Nephron progenitor cell (in vitro differentiated cells): ENCODE data around the gene STXBP5.

Source experiments
- DNase-seq: peaks from one replicate; pipeline ENCODE4 v3.0.0; 2021
- H3K27ac Mint-ChIP-seq: 2 replicates; pipeline ENCODE4 v1.8.0; 2021; ENCODE audit warnings: mild to moderate bottlenecking, moderate library complexity, mixed read lengths
- H3K27me3 Mint-ChIP-seq: 2 replicates; pipeline ENCODE4 v1.8.0; 2021; ENCODE audit warnings: mild to moderate bottlenecking, low read depth, mixed read lengths; ENCODE audit not compliant: poor library complexity
- H3K36me3 Mint-ChIP-seq: 2 replicates; pipeline ENCODE4 v1.8.0; 2021; ENCODE audit warnings: low read depth, mixed read lengths
- H3K4me1 Mint-ChIP-seq: 2 replicates; pipeline ENCODE4 v1.8.0; 2021; ENCODE audit warnings: mixed read lengths
- H3K4me3 Mint-ChIP-seq: 2 replicates; pipeline ENCODE4 v1.8.0; 2021; ENCODE audit warnings: mild to moderate bottlenecking, moderate library complexity, mixed read lengths
- H3K9me3 Mint-ChIP-seq: 2 replicates; pipeline ENCODE4 v1.8.0; 2021; ENCODE audit warnings: mild to moderate bottlenecking, moderate library complexity, mixed read lengths
- CTCF ChIP-seq: fragments of 200-600 bp; sonication (generic); IDR thresholded peaks from 2 replicates; pipeline ENCODE4 v1.5.0; 2021; ENCODE audit warnings: antibody characterized with exemption

STXBP5 gene

GRCh38 chr6:147384029-147384428, 179.8 kb downstream of the STXBP5 start:
- peaks cover 13% of the 10 kb centered on the region for H3K9me3 Mint-ChIP-seq
- H3K27me3 Mint-ChIP-seq, result no peaks in the 10 kb centered on the region
- peaks cover 45% of the 10 kb centered on the region for H3K36me3 Mint-ChIP-seq

DNA sequence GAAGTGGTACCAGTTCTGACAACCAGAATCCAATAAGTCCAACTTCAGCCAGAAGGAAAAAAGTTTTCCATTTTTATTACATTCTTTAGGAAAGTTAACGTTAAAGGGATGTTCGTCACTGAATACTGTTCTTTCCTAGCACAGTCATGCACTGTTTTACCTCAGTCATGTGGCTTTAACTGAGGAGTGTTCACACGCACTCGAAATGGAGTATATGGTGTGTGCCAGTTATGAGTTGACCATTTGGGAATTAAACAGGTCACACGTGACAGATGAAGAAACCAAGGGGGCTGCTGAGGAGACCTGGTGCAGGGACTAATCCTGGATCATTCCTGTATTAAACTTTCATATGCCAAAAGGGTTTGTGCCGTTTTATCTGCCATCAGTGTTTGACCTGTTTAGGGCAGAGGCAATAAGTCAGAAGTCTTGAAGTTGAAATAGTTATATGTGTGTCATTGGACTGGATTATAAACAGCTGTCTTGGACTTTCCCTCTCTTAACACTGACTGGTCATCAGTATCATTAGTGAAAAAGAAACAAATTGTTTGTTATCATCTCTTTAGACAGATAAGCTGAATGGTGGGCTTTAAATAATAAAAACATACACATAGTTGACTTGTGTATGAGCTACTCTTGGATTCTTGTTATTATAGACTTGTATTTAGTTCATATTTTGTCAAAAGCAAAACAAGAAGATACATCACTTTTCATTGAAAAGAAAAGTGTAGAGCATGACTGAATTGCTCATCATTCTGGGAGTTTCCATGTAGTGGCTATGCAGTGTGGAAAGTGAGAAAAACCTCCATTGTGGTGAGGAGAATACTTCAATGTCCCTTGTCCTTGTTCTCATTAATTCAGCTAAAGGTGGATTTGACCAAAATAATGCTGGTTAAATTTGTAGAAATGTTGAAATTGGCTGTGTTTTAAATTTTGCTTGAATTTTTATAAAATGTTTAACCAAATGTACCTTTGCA, 180.8 kb downstream of the STXBP5 start:
- Mint-ChIP-seq H3K27ac (no peak overlapping the region), H3K36me3 (peaks cover 35% of the 10 kb centered on the region), H3K9me3 (peaks cover 11% of the 10 kb centered on the region), H3K27me3 (no peaks in the 10 kb centered on the region), H3K4me1 (no peaks in the 10 kb centered on the region), H3K4me3 (no peak overlapping the region)
- TF ChIP-seq CTCF, result no peak
- DNase-seq, result no peak

More at GRCh38 chr6:147384029-147384428, 179.8 kb downstream of the STXBP5 start:
- H3K4me3 Mint-ChIP-seq, result no peak overlapping the region
- no peak for DNase-seq
- TF ChIP-seq CTCF, result no peak
- no peaks in the 10 kb centered on the region for H3K4me1 Mint-ChIP-seq
- H3K27ac Mint-ChIP-seq, result no peak overlapping the region

- no peaks in the 10 kb centered on the region for H3K27me3 Mint-ChIP-seq
- TF ChIP-seq CTCF, result no peak
- no peak overlapping the region for H3K4me3 Mint-ChIP-seq
- H3K27ac Mint-ChIP-seq, result no peak overlapping the region
- H3K9me3 Mint-ChIP-seq, result no peaks in the 10 kb centered on the region
- H3K4me1 Mint-ChIP-seq, result peaks cover 6% of the 10 kb centered on the region
- H3K36me3 Mint-ChIP-seq, result no peaks in the 10 kb centered on the region
- DNase-seq, result no peak
These were observed 185.2 kb downstream of the STXBP5 start for GRCh38 chr6:147389463-147389862.

DNA sequence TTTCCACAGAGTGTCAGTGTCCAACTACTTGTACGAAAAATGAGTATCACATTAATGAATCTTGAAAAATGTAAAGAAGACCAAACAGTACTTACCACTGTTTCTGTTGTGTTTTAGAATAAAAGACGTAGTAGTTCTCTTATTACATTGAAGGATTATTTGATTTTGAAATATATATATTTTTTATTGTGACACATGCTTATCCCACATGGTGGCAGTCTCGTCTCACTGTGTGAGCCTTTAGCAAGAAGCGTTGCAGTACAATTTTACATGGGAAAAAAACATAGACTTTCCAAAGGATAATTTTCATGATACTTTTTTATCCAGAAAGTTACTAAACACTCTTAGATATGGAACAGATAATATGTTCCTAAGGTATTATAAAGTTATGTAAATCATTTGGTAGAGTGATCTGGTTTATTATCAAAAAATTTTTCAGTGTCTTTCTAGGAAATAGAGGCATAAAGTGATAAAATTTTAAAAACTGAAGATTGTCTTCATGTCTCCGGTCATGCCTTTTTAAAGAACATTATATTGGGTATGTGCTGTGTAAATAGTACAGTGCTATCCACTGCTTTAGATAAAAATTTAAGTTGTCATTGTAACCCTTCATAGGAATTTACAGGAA, 186.8 kb downstream of the STXBP5 start:
- Mint-ChIP-seq H3K4me1 (peaks cover 6% of the 10 kb centered on the region), H3K27ac (no peak overlapping the region), H3K27me3 (no peaks in the 10 kb centered on the region), H3K4me3 (no peak overlapping the region), H3K9me3 (no peaks in the 10 kb centered on the region), H3K36me3 (no peaks in the 10 kb centered on the region)
- TF ChIP-seq CTCF, result peak; percentile 56
- DNase-seq, result peak; percentile 18

DNA sequence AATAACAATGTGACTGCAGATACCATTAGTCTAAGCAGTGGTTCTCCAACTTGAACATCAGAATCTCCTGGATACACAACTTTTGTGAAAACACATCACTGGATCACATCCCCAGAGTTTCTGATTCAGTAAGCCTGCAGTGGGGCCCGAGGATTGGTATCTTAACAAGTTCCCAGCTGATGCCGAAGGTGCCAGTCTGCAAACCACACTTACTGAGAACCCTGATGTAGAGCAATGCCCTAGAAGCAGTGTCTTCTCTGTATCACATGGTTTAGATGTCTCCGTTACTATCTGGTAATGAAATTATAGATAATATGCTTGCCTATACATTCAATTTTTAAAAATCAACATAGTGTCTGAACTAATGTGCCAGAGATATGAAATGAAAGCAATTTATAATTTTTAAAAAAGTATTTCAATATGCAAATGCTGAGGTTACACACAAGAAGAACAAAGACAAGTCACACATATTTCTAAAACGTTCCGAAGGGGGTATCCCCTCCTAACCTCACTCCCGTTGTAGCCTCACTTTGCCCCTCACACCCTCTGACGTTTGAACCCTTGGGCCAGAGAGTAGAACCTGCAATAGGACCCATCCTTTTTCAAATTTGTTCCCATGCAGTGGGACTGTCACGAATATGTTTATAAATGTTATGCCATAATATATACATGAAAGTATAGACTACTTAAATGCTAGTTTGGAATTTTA, 188.9 kb downstream of the STXBP5 start:
- no peaks in the 10 kb centered on the region for H3K9me3 Mint-ChIP-seq
- no peak overlapping the region for H3K27ac Mint-ChIP-seq
- H3K36me3 Mint-ChIP-seq, result no peaks in the 10 kb centered on the region
- no peak for DNase-seq
- H3K4me1 Mint-ChIP-seq, result peaks cover 6% of the 10 kb centered on the region
- no peak overlapping the region for H3K4me3 Mint-ChIP-seq
- no peaks in the 10 kb centered on the region for H3K27me3 Mint-ChIP-seq
- no peak for TF ChIP-seq CTCF
